ENCODE data around the gene KLRC4.
"Not testable (repeated sequence)": the region's sequence is repeated elsewhere in the genome, so short reads cannot be mapped to it uniquely, and the experiment has no call there.

- not testable (repeated sequence) for TF ChIP-seq CTCF, POLR2A (IDR thresholded peaks at IDR 0.05)
Measured at GRCh38 chr12:10430623-10431022, 21.1 kb upstream of the KLRC4 start.
